Loucy (cell line): ENCODE measurements around the gene STUB1.

Experiments
- H2AFZ ChIP-seq: fragments of 200-600 bp; sonication (generic); 2 replicates; pipeline ENCODE4 v1.6.0; 2016; ENCODE audit warnings: antibody characterized with exemption, mild to moderate bottlenecking, low read length, moderate library complexity
- H3F3A ChIP-seq: fragments of 200-600 bp; 2 replicates; pipeline ENCODE4 v1.6.0; 2016; ENCODE audit warnings: antibody characterized with exemption, low read depth, mild to moderate bottlenecking
- H3K27me3 ChIP-seq: fragments of 200-600 bp; sonication (generic); 2 replicates; pipeline ENCODE4 v1.6.1; 2014; ENCODE audit warnings: low read length, mild to moderate bottlenecking; ENCODE audit not compliant: insufficient read depth, poor library complexity, severe bottlenecking
- H3K36me3 ChIP-seq: fragments of 200-600 bp; sonication (generic); 2 replicates; pipeline ENCODE4 v1.6.1; 2016; ENCODE audit warnings: low read length; ENCODE audit not compliant: insufficient read depth
- H3K4me1 ChIP-seq: fragments of 200-600 bp; sonication (generic); 2 replicates; pipeline ENCODE4 v1.5.1; 2014; ENCODE audit warnings: low read length, mild to moderate bottlenecking; ENCODE audit not compliant: insufficient read depth, poor library complexity, severe bottlenecking
- H3K4me2 ChIP-seq: fragments of 200-600 bp; sonication (generic); 2 replicates; pipeline ENCODE4 v1.6.0; 2014; ENCODE audit warnings: antibody characterized with exemption, low read length, low read depth, mild to moderate bottlenecking; ENCODE audit not compliant: poor library complexity, severe bottlenecking
- H3K4me3 ChIP-seq: fragments of 200-600 bp; sonication (generic); 2 replicates; pipeline ENCODE4 v1.5.1; 2014; ENCODE audit warnings: low read length, mild to moderate bottlenecking, mixed read lengths; ENCODE audit not compliant: poor library complexity, severe bottlenecking
- H3K79me2 ChIP-seq: fragments of 200-600 bp; sonication (generic); 2 replicates; pipeline ENCODE4 v1.6.1; 2014; ENCODE audit warnings: low read length; ENCODE audit not compliant: insufficient read depth
- H3K9ac ChIP-seq: fragments of 200-600 bp; sonication (generic); 2 replicates; pipeline ENCODE4 v1.6.0; 2014; ENCODE audit warnings: mild to moderate bottlenecking, low read depth, low read length, moderate library complexity; ENCODE audit not compliant: poor library complexity, severe bottlenecking
- H3K9me2 ChIP-seq: fragments of 200-600 bp; sonication (generic); replicated peaks from 2 replicates; pipeline ENCODE4 v1.6.1; 2016; ENCODE audit warnings: low read depth, low read length, mixed read lengths
- H3K9me3 ChIP-seq: fragments of 200-600 bp; sonication (generic); 2 replicates; pipeline ENCODE4 v1.6.1; 2014; ENCODE audit warnings: mild to moderate bottlenecking, antibody characterized with exemption, low read length, low read depth; ENCODE audit not compliant: insufficient read depth
- H4K20me1 ChIP-seq: fragments of 200-600 bp; sonication (generic); 2 replicates; pipeline ENCODE4 v1.6.0; 2014; ENCODE audit warnings: antibody characterized with exemption, low read length, mild to moderate bottlenecking; ENCODE audit not compliant: insufficient read depth, poor library complexity, severe bottlenecking
- CTCF ChIP-seq: fragments of 200-600 bp; sonication (generic); conservative IDR thresholded peaks from 2 replicates; pipeline ENCODE4 v1.5.1; 2014; ENCODE audit warnings: mild to moderate bottlenecking, antibody characterized with exemption, low read length
- EZH2phosphoT487 ChIP-seq: fragments of 200-600 bp; IDR thresholded peaks from 2 replicates; pipeline ENCODE4 v1.6.1; 2018; ENCODE audit warnings: antibody characterized with exemption, mild to moderate bottlenecking, moderate library complexity, borderline replicate concordance

STUB1 gene

GRCh38 chr16:676913-677312 is 3.3 kb upstream of the STUB1 start:
- no peak for TF ChIP-seq EZH2phosphoT487
- TF ChIP-seq CTCF, result no peak
- Histone ChIP-seq H3K4me3 (no peak overlapping the region), H3K4me1 (peaks cover 4% of the 10 kb centered on the region), H3K36me3 (no peaks in the 10 kb centered on the region), H3K9me2 (no peaks in the 10 kb centered on the region), H4K20me1 (peaks cover 2% of the 10 kb centered on the region), H2AFZ (no peak overlapping the region), H3K4me2 (no peak overlapping the region), H3K79me2 (peaks cover 13% of the 10 kb centered on the region; the same call in 1 of the 2 replicates), H3F3A (no peaks in the 10 kb centered on the region), H3K9ac (no peak overlapping the region), H3K27me3 (no peaks in the 10 kb centered on the region), H3K9me3 (no peaks in the 10 kb centered on the region)

- Histone ChIP-seq H3K4me1 (peaks cover 4% of the 10 kb centered on the region), H3K9me3 (no peaks in the 10 kb centered on the region), H4K20me1 (peaks cover 2% of the 10 kb centered on the region), H2AFZ (no peak overlapping the region), H3K79me2 (peaks cover 16% of the 10 kb centered on the region; the same call in 1 of the 2 replicates), H3K9me2 (no peaks in the 10 kb centered on the region), H3F3A (no peaks in the 10 kb centered on the region), H3K4me3 (no peak overlapping the region), H3K4me2 (no peak overlapping the region), H3K36me3 (no peaks in the 10 kb centered on the region), H3K9ac (no peak overlapping the region), H3K27me3 (no peaks in the 10 kb centered on the region)
- TF ChIP-seq CTCF (no peak), EZH2phosphoT487 (no peak)
Measured at GRCh38 chr16:677316-678190, 2.7 kb upstream of the STUB1 start.

- no peak overlapping the region for H3K9ac ChIP-seq
- peaks cover 16% of the 10 kb centered on the region; the same call in 1 of the 2 replicates for H3K79me2 ChIP-seq
- TF ChIP-seq CTCF (no peak), EZH2phosphoT487 (no peak)
- peaks cover 4% of the 10 kb centered on the region for H3K4me1 ChIP-seq
- H4K20me1 ChIP-seq, result peaks cover 2% of the 10 kb centered on the region
- no peaks in the 10 kb centered on the region for H3F3A ChIP-seq
- no peak overlapping the region for H3K4me3 ChIP-seq
- H2AFZ ChIP-seq, result no peak overlapping the region
- no peaks in the 10 kb centered on the region for H3K27me3 ChIP-seq
- H3K4me2 ChIP-seq, result no peak overlapping the region
- no peaks in the 10 kb centered on the region for H3K9me3 ChIP-seq
- no peaks in the 10 kb centered on the region for H3K9me2 ChIP-seq
- no peaks in the 10 kb centered on the region for H3K36me3 ChIP-seq
Measured at GRCh38 chr16:678209-678857, 1.9 kb upstream of the STUB1 start.
